CD4-positive, alpha-beta T cell treated with Interferon gamma for 1 hour (primary cell): ENCODE data around the gene BOD1L2.

ENCODE experiments used
- DNase-seq: peaks from one replicate; pipeline ENCODE4 v3.0.0-alpha.2; 2020

BOD1L2 gene

DNA sequence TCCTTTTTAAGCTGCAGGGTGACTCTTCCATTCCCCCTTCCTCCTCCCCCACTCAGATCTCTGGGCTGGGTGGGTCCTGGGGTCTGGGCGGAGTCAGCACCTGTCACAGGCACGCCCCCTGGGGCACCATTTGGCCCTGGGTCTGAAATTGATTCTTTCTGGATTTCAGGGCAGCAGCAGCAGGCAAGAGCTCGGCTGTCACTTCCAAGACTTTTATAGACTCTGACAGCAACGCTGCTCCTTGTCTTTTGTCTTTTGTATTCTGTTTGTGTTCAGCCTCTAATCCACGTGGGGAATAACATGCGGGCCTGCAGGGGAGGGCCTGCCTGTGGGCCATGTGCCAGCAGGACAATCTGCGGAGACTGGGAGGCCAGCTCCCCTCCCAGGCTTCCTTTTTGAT lies 3.9 kb downstream of the BOD1L2 start:
- DNase-seq, result no peak

GRCh38 chr18:57154191-57154830 lies 7.4 kb downstream of the BOD1L2 start:
- no peak for DNase-seq

DNA sequence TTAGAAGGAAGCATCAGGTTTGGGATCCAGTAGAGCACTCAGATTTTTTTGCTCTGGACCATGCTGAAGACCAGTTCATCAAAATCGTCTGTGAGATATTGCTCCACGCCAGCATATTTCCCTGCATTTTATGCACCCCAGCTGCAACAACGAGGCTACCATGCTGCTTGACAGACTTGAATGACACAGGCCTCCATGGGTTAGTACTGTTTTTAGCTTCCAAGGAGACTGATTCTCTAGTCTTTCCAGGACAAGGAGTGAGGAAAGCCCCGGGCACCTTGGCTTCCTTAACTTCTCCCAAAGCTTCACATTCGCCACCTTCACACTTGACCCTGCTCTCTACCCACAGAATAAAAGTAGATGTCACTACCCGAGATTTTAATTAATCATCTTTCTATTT lies 17.5 kb downstream of the BOD1L2 start:
- DNase-seq, result no peak

GRCh38 chr18:57167617-57168308 lies 20.9 kb downstream of the BOD1L2 start:
- no peak for DNase-seq

DNA sequence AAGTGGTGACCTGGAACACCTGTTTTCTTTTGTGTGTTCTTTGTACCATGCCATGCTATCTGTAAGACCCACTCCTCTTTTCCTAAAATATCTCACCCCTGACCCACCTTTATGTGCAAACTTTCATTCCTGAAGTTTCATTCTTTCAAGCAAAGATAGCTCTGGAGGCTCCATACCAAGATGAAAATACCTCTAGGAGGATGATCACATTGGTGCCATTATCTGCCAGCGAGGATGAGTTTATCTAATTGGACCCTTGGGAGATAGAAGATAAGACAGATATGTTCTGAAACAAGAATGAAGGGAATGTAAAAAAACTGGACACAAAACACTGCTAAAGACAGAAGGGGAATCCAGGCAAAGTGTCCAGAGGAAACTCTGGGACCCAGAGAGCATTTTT lies 24.1 kb downstream of the BOD1L2 start:
- no peak for DNase-seq

- DNase-seq, result no peak
Measured at GRCh38 chr18:57175532-57175931, 28.6 kb downstream of the BOD1L2 start.

GRCh38 chr18:57185434-57185833 lies 38.5 kb downstream of the BOD1L2 start:
- no peak for DNase-seq

DNA sequence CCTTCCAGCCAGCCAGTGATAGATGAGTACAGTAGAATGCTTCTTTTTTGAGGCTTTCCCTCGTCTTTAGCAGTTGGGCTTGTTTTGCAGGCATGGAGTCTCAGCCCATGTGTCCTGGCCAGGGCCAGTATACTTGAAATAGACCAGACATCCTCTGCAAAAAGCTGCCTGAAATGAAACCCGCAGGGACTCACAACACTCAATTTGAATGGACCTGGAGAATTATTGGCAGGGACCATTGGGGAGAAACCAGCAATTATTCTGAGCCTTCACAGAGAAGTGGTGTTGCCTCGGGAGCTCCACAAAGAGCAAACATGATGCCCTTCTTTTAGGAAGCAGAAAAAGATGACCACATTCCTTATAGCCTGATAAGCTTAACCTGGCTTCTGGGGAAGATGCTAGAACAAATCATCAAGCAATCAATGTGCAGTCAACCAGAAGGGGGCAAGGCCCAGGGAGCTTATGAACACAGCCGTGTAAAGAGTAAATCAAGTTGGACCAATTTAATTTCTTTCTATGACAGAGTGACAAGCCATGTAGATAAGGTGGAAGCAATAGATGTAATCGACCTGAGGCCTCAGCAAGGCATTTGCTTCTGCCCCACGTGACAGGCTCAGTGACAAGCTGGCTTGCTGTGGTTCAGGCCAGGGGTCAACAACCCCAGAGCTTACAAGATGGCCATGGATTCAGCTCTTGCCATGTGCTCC lies 42.1 kb downstream of the BOD1L2 start:
- no peak for DNase-seq

DNA sequence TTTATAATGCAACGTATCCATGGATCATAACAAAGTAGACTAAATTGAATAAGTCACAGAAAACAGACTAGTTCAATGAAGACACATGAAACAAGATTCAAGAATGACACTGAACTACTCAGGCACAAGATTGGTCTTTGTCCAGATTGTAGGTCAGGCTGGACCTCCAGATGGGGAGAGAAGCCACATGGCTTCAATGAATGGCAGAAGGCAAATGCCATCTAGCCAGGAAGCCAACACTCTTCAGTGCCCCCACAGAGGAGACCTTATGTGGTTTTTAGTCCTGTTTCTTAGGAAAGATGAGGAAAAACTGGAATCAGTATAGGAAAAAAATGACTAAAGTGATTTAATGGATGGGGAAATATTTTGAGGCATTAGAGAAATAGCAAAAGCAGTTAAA lies 43.1 kb downstream of the BOD1L2 start:
- no peak for DNase-seq

GRCh38 chr18:57194070-57194469 lies 47.2 kb downstream of the BOD1L2 start:
- DNase-seq, result no peak

DNA sequence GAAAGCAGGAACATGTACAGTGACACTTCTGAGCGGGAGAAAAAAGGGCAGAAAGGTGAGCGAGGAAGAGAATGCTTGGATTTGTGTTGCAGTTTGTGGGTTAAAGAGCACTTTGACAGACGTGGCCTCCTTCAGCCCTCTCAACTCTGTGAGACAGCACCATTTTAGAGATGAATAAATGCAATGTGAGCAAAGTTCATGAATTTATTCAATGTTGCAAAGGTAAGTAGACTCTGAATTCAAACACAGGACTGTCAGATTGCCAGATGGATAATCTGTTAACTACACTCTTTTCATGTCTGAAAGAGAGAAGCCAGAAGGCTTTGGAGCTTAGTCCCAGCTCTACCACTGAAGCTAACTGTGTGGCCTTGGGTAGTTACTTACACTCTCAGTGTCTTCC lies 47.7 kb downstream of the BOD1L2 start:
- no peak for DNase-seq

GRCh38 chr18:57195341-57195740 lies 48.5 kb downstream of the BOD1L2 start:
- no peak for DNase-seq

DNA sequence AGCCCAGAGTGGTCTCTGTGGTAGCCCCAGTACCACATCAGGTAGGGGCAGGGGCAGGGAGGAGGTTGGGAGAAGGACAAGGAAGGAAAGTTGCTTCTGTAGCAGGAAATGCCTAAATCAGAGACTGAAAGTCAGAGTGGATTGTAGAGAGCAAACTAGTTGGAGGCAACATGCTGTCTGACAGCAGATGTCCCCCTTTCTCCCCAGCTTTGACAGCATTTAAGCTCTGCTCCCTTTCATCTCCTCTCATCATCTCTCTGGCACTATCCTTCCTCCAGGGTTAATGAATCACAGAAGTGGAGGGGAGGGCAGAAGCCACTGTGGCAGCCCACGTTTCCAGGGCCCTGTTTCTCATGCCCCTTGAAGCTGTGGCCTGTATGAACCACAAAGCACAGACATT lies 50.4 kb downstream of the BOD1L2 start:
- DNase-seq, result no peak

- DNase-seq, result no peak
Measured at GRCh38 chr18:57198073-57198472, 51.2 kb downstream of the BOD1L2 start.
